ENCODE data around the gene PLAAT4. TPM values are rescaled to one million over a fixed set of nuclear protein-coding genes. Genes with fewer than 3 reads are reported as not detected.

PLAAT4 gene
- total and polyA plus RNA-seq, 3 donors from 2014 or later = 9.8 to 35.0 (median 14.2) TPM

DNA sequence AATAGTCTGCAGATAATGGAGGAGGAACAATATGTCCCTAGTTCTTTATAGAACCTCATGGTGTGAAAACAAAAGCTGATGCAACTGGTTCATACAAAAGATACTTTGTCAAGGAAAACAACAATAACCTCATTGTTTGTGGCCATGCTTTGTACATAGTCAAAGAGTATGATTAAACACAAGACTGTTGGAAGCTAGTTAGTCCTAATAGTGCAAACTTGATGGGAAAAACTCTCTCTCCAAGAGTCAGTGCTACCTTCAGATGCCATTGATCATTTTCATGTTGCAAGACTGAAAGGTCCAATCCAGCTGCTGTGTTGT lies 46.7 kb downstream of the PLAAT4 start:
- Histone ChIP-seq H3K9me3 (no peaks in the 10 kb centered on the region), H3K27ac (peak overlapping the region; percentile 35 to 72), H3K27me3 (no peaks in the 10 kb centered on the region), H3K36me3 (ENCODE audit: low read depth, missing control alignments) (no peaks in the 10 kb centered on the region), H3K4me1 (peaks cover 7% of the 10 kb centered on the region), H3K4me3 (no peak overlapping the region)
- intact Hi-C loops (cut with DNase I; ENCODE audit: low total_unique reads) = no loop called here
- peak; percentile 9 for DNase-seq
- TF ChIP-seq, protein P1, sequence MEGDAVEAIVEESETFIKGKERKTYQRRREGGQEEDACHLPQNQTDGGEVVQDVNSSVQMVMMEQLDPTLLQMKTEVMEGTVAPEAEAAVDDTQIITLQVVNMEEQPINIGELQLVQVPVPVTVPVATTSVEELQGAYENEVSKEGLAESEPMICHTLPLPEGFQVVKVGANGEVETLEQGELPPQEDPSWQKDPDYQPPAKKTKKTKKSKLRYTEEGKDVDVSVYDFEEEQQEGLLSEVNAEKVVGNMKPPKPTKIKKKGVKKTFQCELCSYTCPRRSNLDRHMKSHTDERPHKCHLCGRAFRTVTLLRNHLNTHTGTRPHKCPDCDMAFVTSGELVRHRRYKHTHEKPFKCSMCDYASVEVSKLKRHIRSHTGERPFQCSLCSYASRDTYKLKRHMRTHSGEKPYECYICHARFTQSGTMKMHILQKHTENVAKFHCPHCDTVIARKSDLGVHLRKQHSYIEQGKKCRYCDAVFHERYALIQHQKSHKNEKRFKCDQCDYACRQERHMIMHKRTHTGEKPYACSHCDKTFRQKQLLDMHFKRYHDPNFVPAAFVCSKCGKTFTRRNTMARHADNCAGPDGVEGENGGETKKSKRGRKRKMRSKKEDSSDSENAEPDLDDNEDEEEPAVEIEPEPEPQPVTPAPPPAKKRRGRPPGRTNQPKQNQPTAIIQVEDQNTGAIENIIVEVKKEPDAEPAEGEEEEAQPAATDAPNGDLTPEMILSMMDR (IDR thresholded peaks at IDR 0.05) = no peak
- TF ChIP-seq POLR2A (IDR thresholded peaks at IDR 0.05) = no peak

DNA sequence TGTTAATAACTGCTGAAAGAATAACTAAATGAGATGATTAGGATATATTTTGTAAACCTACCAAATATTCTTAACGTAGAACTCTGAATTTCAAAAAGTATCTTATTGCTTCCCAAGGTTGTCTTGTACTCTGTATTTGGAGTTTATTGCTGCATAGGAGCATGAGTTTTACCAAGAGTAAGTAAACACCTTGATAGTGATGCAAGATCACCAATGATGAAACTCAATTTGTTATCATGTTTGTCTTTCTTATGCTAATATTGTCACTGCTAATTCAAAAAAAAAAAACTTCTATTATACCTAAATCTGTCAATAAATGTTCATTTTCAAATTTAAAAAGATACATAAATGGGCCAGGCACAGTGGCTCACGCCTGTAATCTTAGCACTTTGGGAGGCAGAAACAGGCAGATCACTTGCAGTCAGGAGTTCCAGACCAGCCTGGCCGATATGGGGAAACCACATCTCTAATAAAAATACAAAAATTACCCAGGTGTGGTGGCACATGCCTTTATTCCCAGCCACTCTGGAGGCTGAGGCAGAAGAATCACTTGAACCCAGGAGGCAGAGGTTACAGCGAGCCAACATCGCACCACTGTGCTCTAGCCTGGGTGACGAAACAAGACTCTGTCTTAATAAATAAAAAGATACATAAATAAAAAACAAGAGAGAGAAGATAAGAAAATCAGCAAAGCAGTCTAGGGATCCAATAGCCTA lies 50.0 kb downstream of the PLAAT4 start:
- no peak overlapping the region for H3K4me3 ChIP-seq
- H3K27ac ChIP-seq = no peak overlapping the region
- H3K36me3 ChIP-seq (ENCODE audit: low read depth, missing control alignments) = no peaks in the 10 kb centered on the region
- no peaks in the 10 kb centered on the region for H3K27me3 ChIP-seq
- TF ChIP-seq, protein P1 (IDR thresholded peaks at IDR 0.05) = no peak
- no peak for TF ChIP-seq POLR2A (IDR thresholded peaks at IDR 0.05)
- no peaks in the 10 kb centered on the region for H3K9me3 ChIP-seq
- DNase-seq = peak; percentile 8
- WGBS, 2 donors = 76 to 84% methylated on average over 6 of the region's 6 CpGs
- peaks cover 7% of the 10 kb centered on the region for H3K4me1 ChIP-seq
- intact Hi-C loops (cut with DNase I; ENCODE audit: low total_unique reads) = no loop called here

DNA sequence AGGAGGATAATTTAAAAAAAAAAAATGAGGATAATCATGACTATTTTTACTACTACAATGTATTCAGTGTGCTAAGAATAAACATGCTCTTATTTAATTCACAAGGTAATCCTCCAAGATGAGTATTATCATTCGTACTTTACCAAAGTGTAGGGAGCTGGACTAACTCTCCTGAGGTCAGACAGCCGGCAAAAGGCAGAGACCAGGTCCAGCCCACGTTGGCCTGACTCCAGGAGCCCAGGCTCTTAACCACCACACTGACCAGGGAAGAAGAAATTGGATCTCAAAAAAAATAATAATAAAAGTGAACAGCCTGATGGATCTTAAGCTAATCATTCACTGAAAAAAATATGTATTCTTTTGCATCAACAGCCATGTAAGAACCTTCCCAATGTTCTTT lies 52.4 kb downstream of the PLAAT4 start:
- no peaks in the 10 kb centered on the region for H3K36me3 ChIP-seq (ENCODE audit: low read depth, missing control alignments)
- no peak overlapping the region for H3K27ac ChIP-seq
- H3K4me1 ChIP-seq = peaks cover 1% of the 10 kb centered on the region
- 50 to 52% methylated on average over 3 of the region's 3 CpGs for WGBS, 2 donors
- H3K4me3 ChIP-seq = no peak overlapping the region
- DNase-seq = peak; percentile 41
- TF ChIP-seq POLR2A (IDR thresholded peaks at IDR 0.05) = no peak
- TF ChIP-seq, protein P1 (IDR thresholded peaks at IDR 0.05) = no peak
- H3K9me3 ChIP-seq = no peaks in the 10 kb centered on the region
- intact Hi-C loops (cut with DNase I; ENCODE audit: low total_unique reads) = no loop called here
- no peaks in the 10 kb centered on the region for H3K27me3 ChIP-seq

DNA sequence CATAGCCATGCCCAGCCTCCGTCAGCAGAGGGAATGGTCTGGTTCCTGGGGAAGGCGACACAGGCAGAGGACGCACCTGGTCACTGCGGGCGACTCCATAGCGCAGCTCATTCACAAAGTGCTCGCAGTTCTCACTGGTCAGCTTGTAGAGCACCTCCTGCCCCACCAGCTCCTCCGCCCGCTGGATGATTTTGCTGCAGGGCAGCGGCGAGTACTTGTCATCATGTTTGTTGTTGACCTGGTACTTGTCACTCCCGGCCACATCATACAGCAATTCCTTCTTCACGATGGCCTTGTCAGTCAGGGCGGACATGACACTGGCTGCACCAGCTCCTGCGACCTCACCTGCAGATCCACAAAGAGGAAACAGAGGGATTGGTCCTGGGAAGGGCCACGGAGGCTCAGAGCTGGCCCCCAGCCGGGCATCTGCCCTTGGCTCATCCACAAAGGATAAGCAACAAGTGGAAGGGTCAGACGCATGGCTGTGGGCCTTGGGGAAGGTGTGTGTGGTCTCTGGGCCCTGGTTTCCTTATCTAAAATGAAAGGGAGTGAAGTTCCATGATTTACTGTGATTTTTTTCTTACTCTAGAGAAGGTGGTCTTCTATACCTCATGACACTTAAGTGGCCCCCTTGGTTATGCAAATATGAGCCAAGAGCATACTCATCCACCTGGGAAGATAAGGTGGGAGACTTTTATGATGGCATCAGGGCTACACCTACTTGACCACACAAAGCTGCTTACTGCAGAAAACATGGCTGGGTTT lies 53.6 kb downstream of the PLAAT4 start:
- 91 to 95% methylated on average over 18 of the region's 18 CpGs for WGBS, 2 donors
- Histone ChIP-seq H3K4me3 (no peak overlapping the region), H3K4me1 (no peaks in the 10 kb centered on the region), H3K9me3 (no peaks in the 10 kb centered on the region), H3K27ac (no peak overlapping the region), H3K27me3 (no peaks in the 10 kb centered on the region), H3K36me3 (ENCODE audit: low read depth, missing control alignments) (no peaks in the 10 kb centered on the region)
- DNase-seq = peak; percentile 12
- no peak for TF ChIP-seq POLR2A (IDR thresholded peaks at IDR 0.05)
- TF ChIP-seq, protein P1 (IDR thresholded peaks at IDR 0.05) = no peak
- intact Hi-C loops (cut with DNase I; ENCODE audit: low total_unique reads) = no loop called here
